Measurements from ENCODE around the gene RBMS3.

GRCh38 chr3:29854821-29855220 lies 574.0 kb downstream of the RBMS3 start:
- TF ChIP-seq SUZ12 (IDR thresholded peaks at IDR 0.05) (no peak), SP1 (IDR thresholded peaks at IDR 0.05) (no peak), FOXA1 (IDR thresholded peaks at IDR 0.05) (no peak), ARNT (IDR thresholded peaks at IDR 0.05) (no peak), ELF4 (IDR thresholded peaks at IDR 0.05) (no peak), ZNF384 (IDR thresholded peaks at IDR 0.05) (no peak), BHLHE40 (IDR thresholded peaks at IDR 0.05; ENCODE audit: borderline replicate concordance) (no peak), LEF1 (IDR thresholded peaks at IDR 0.05; ENCODE audit: borderline replicate concordance) (no peak), FOXM1 (IDR thresholded peaks at IDR 0.05; ENCODE audit: borderline replicate concordance) (no peak), NFRKB (IDR thresholded peaks at IDR 0.05) (no peak), PKNOX1 (IDR thresholded peaks at IDR 0.05) (no peak), CTBP1 (IDR thresholded peaks at IDR 0.05; ENCODE audit: borderline replicate concordance) (no peak)

Measured in HEK293T (cell line).